Mucosa of stomach (tissue), 1 donor: ENCODE measurements around the gene FICD.
"Not testable (repeated sequence)": the region's sequence is repeated elsewhere in the genome, so short reads cannot be mapped to it uniquely, and the experiment has no call there.

Experiments used
- H3K27me3 ChIP-seq: one replicate; pipeline ENCODE4 v1.7.0; 2013; ENCODE audit warnings: mild to moderate bottlenecking, low read length; ENCODE audit not compliant: control insufficient read depth, insufficient read depth
- H3K36me3 ChIP-seq: one replicate; pipeline ENCODE4 v1.7.0; 2013; ENCODE audit warnings: low read length; ENCODE audit not compliant: control insufficient read depth, insufficient read depth
- H3K4me1 ChIP-seq: one replicate; pipeline ENCODE4 v1.7.0; 2013; ENCODE audit warnings: mild to moderate bottlenecking, low read length; ENCODE audit not compliant: control insufficient read depth, insufficient read depth
- H3K4me3 ChIP-seq: one replicate; pipeline ENCODE4 v1.7.0; 2013; ENCODE audit warnings: low read length
- H3K9ac ChIP-seq: one replicate; pipeline ENCODE4 v1.7.0; 2013; ENCODE audit warnings: mild to moderate bottlenecking, low read length, moderate library complexity
- H3K9me3 ChIP-seq: one replicate; pipeline ENCODE4 v1.7.0; 2013; ENCODE audit warnings: mild to moderate bottlenecking, low read length, moderate library complexity; ENCODE audit not compliant: control insufficient read depth
- donor health status: Pancreatic carcinoma.

FICD gene

GRCh38 chr12:108483213-108484059 lies 31.6 kb upstream of the FICD start:
- H3K36me3 ChIP-seq: no peaks in the 10 kb centered on the region
- no peak overlapping the region for H3K9ac ChIP-seq
- H3K4me1 ChIP-seq: no peaks in the 10 kb centered on the region
- no peak overlapping the region for H3K4me3 ChIP-seq
- no peaks in the 10 kb centered on the region for H3K27me3 ChIP-seq
- no peaks in the 10 kb centered on the region for H3K9me3 ChIP-seq

GRCh38 chr12:108484431-108484830 lies 30.6 kb upstream of the FICD start:
- H3K36me3 ChIP-seq: no peaks in the 10 kb centered on the region

GRCh38 chr12:108484845-108485244 lies 30.2 kb upstream of the FICD start:
- Histone ChIP-seq H3K9ac (no peak overlapping the region), H3K4me1 (no peaks in the 10 kb centered on the region), H3K4me3 (no peak overlapping the region), H3K36me3 (no peaks in the 10 kb centered on the region), H3K27me3 (no peaks in the 10 kb centered on the region), H3K9me3 (no peaks in the 10 kb centered on the region)

More at GRCh38 chr12:108484431-108484830, 30.6 kb upstream of the FICD start:
- Histone ChIP-seq H3K4me1 (no peaks in the 10 kb centered on the region), H3K27me3 (no peaks in the 10 kb centered on the region), H3K9me3 (no peaks in the 10 kb centered on the region), H3K9ac (no peak overlapping the region), H3K4me3 (no peak overlapping the region)

GRCh38 chr12:108485371-108485770 lies 29.7 kb upstream of the FICD start:
- H3K9me3 ChIP-seq, H3K4me1 ChIP-seq, H3K36me3 ChIP-seq, H3K27me3 ChIP-seq, H3K4me3 ChIP-seq, H3K9ac ChIP-seq: not testable (repeated sequence)

- not testable (repeated sequence) for H3K9ac ChIP-seq, H3K27me3 ChIP-seq, H3K4me3 ChIP-seq, H3K9me3 ChIP-seq, H3K36me3 ChIP-seq, H3K4me1 ChIP-seq
Observed at GRCh38 chr12:108487029-108487428, 28.0 kb upstream of the FICD start.

GRCh38 chr12:108491256-108491655 lies 23.8 kb upstream of the FICD start:
- H3K27me3 ChIP-seq: no peaks in the 10 kb centered on the region
- H3K4me1 ChIP-seq: no peaks in the 10 kb centered on the region
- H3K9me3 ChIP-seq: no peaks in the 10 kb centered on the region
- no peaks in the 10 kb centered on the region for H3K36me3 ChIP-seq
- no peak overlapping the region for H3K9ac ChIP-seq
- H3K4me3 ChIP-seq: no peak overlapping the region

- H3K27me3 ChIP-seq: no peaks in the 10 kb centered on the region
- H3K9ac ChIP-seq: no peak overlapping the region
- no peaks in the 10 kb centered on the region for H3K9me3 ChIP-seq
- H3K36me3 ChIP-seq: no peaks in the 10 kb centered on the region
- H3K4me3 ChIP-seq: no peak overlapping the region
- H3K4me1 ChIP-seq: no peaks in the 10 kb centered on the region
Observed at GRCh38 chr12:108495054-108495453, 20.0 kb upstream of the FICD start.

- Histone ChIP-seq H3K4me3 (no peak overlapping the region), H3K9ac (no peak overlapping the region), H3K9me3 (no peaks in the 10 kb centered on the region), H3K4me1 (no peaks in the 10 kb centered on the region), H3K27me3 (no peaks in the 10 kb centered on the region), H3K36me3 (no peaks in the 10 kb centered on the region)
Observed at GRCh38 chr12:108495823-108496579, 19.1 kb upstream of the FICD start.

- Histone ChIP-seq H3K9me3 (no peaks in the 10 kb centered on the region), H3K9ac (no peak overlapping the region), H3K4me3 (no peak overlapping the region), H3K27me3 (no peaks in the 10 kb centered on the region), H3K4me1 (no peaks in the 10 kb centered on the region), H3K36me3 (no peaks in the 10 kb centered on the region)
Observed at GRCh38 chr12:108498136-108498535, 16.9 kb upstream of the FICD start.

GRCh38 chr12:108502922-108503321 lies 12.2 kb upstream of the FICD start:
- H3K9ac ChIP-seq: no peak overlapping the region
- H3K27me3 ChIP-seq: no peaks in the 10 kb centered on the region
- H3K36me3 ChIP-seq: no peaks in the 10 kb centered on the region
- no peaks in the 10 kb centered on the region for H3K9me3 ChIP-seq
- no peak overlapping the region for H3K4me3 ChIP-seq
- H3K4me1 ChIP-seq: no peaks in the 10 kb centered on the region

GRCh38 chr12:108505129-108505528 lies 9.9 kb upstream of the FICD start:
- H3K36me3 ChIP-seq: no peaks in the 10 kb centered on the region
- no peaks in the 10 kb centered on the region for H3K27me3 ChIP-seq
- no peaks in the 10 kb centered on the region for H3K4me1 ChIP-seq
- H3K9ac ChIP-seq: no peak overlapping the region
- no peak overlapping the region for H3K4me3 ChIP-seq
- H3K9me3 ChIP-seq: no peaks in the 10 kb centered on the region

GRCh38 chr12:108507971-108508642 lies 7.0 kb upstream of the FICD start:
- H3K4me1 ChIP-seq: no peaks in the 10 kb centered on the region
- H3K4me3 ChIP-seq: no peak overlapping the region
- H3K9me3 ChIP-seq: no peaks in the 10 kb centered on the region
- H3K27me3 ChIP-seq: no peaks in the 10 kb centered on the region
- no peak overlapping the region for H3K9ac ChIP-seq
- H3K36me3 ChIP-seq: no peaks in the 10 kb centered on the region
